Measurements from ENCODE around the gene SORBS2.

SORBS2 gene

DNA sequence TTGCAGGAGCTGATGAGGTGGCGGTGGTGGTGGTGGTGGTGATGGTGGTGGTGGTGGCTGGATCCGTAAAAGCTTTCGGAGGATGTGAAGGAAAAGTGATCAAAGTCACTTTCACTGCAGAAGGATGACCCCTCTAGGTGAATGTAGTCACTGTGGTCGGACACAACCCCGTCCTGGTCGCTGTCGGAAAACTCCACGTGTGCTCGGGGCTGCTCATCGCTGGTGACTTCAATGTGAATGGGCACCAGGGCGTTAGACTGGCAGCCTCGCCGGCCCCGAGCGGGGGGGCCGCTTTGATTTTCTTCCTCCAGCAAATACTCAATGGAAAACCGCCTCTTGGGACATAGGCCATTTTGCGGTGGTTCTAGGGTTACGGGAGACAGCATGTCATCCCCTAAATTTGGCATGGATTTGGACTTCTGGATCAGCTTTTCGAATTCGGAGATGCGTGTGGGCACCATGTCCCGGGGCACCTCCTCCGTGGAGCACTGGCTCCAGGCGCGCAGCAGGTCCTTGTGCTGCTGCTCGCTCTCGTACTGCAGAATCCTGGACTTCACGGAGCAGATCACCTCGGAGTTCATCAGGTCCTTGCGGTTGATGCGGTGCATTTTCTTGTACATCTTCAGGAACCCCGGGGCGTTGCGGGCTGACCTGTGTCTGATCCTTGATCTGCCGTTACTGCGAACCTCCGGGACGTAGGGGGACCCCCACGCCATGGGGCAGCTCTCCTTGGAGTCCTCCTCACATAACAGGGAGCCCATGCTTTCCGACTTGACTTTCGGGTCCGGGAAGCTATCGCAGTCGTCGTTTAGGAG, 188.3 kb downstream of the SORBS2 start:
- H3K27ac ChIP-seq (ENCODE audit: low read length): no peak overlapping the region
- H3K9me3 ChIP-seq (ENCODE audit: control insufficient read depth in 1 of 2, low read length in 2 of 2): no peaks in the 10 kb centered on the region
- H3K4me1 ChIP-seq (ENCODE audit: control insufficient read depth in 1 of 2, insufficient read depth in 2 of 2, low read length in 2 of 2): no peaks in the 10 kb centered on the region
- no peak overlapping the region for H3K4me3 ChIP-seq (ENCODE audit: low read depth in 1 of 2, low read length in 2 of 2)
- no peaks in the 10 kb centered on the region for H3K27me3 ChIP-seq (ENCODE audit: low read depth, low read length)
- H3K36me3 ChIP-seq (ENCODE audit: control insufficient read depth in 1 of 2, insufficient read depth in 2 of 2, low read length in 2 of 2): peaks cover 0 to 32% of the 10 kb centered on the region in 2 donors

DNA sequence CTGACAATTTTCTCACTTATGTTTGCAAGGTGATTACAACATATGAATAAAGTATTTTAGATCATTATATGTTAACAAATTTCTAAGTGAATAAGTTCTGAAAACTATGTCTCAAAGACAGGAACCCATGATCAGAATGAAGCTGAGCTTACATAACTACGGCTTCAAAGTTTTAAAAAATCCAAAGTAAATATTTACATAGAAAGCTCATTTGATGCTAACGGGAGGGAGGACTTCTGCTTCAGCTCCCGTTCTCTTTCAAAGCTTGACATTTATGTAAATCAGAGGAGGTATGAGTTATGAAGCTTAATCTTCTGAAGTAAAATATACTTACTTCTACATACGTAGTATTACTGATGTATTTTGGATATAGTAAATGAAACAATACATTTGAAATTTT, 203.8 kb downstream of the SORBS2 start:
- H3K27me3 ChIP-seq (ENCODE audit: low read depth, low read length): no peaks in the 10 kb centered on the region
- H3K9me3 ChIP-seq (ENCODE audit: control insufficient read depth in 1 of 2, low read length in 2 of 2): no peaks in the 10 kb centered on the region
- no peak overlapping the region for H3K4me3 ChIP-seq (ENCODE audit: low read depth in 1 of 2, low read length in 2 of 2)
- H3K36me3 ChIP-seq (ENCODE audit: control insufficient read depth in 1 of 2, insufficient read depth in 2 of 2, low read length in 2 of 2): peaks cover 0 to 8% of the 10 kb centered on the region in 2 donors
- no peak overlapping the region for H3K27ac ChIP-seq (ENCODE audit: low read length)
- peaks cover 0 to 9% of the 10 kb centered on the region in 2 donors for H3K4me1 ChIP-seq (ENCODE audit: control insufficient read depth in 1 of 2, insufficient read depth in 2 of 2, low read length in 2 of 2)

DNA sequence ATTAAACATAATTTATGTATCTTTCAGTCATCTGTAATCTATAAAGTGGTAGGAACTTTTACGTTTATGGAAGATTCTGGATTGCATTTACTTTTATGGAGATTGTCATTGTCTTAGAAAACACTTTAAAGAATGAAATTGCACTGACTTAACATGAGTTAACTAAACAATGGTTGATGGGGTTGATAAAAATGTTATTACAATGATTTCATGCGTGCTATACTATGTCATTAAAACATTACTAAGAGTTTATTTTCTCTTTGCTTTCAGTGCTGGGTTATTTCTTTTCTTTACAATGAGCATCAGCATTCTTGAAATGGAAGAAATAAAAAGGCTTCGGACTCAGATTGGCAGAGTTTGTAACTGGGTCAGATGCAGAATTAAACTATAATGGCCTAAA, 209.6 kb downstream of the SORBS2 start:
- H3K4me3 ChIP-seq (ENCODE audit: low read depth in 1 of 2, low read length in 2 of 2): no peak overlapping the region
- peaks cover 0 to 4% of the 10 kb centered on the region in 2 donors for H3K36me3 ChIP-seq (ENCODE audit: control insufficient read depth in 1 of 2, insufficient read depth in 2 of 2, low read length in 2 of 2)
- no peaks in the 10 kb centered on the region for H3K9me3 ChIP-seq (ENCODE audit: control insufficient read depth in 1 of 2, low read length in 2 of 2)
- H3K27me3 ChIP-seq (ENCODE audit: low read depth, low read length): no peaks in the 10 kb centered on the region
- H3K27ac ChIP-seq (ENCODE audit: low read length): no peak overlapping the region
- H3K4me1 ChIP-seq (ENCODE audit: control insufficient read depth in 1 of 2, insufficient read depth in 2 of 2, low read length in 2 of 2): peaks cover 0 to 30% of the 10 kb centered on the region in 2 donors

DNA sequence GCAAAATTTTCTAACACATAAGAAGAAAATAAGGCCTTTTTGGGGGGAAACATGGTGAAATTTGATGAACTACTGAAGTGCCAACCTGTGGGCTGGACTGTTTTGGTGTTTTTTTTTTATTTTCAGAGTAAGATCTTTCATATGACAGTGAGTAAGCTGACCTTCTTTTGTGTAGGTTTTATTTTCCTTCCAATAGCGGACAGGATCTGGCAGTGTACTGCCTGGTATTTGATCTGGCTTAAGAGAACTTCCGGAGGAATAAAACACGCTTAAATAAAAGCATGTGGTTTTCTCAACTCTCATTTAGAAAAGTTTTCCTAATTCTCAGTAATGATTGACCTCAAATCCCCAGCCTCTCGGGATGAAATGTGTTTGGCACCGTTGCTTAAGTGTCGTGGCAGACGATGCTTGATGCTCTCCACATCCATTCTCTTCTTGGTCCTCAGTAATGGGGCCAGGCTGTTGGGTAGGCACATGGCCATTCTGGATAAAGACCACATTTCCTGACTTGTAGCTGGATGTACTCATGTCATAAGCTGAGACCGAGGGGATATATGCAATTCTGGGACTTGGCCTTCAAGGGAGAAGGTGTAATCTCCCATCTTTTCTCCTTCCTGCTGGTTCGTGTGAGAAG, 211.1 kb downstream of the SORBS2 start:
- peaks cover 0 to 31% of the 10 kb centered on the region in 2 donors for H3K4me1 ChIP-seq (ENCODE audit: control insufficient read depth in 1 of 2, insufficient read depth in 2 of 2, low read length in 2 of 2)
- no peaks in the 10 kb centered on the region for H3K36me3 ChIP-seq (ENCODE audit: control insufficient read depth in 1 of 2, insufficient read depth in 2 of 2, low read length in 2 of 2)
- no peak overlapping the region for H3K27ac ChIP-seq (ENCODE audit: low read length)
- H3K27me3 ChIP-seq (ENCODE audit: low read depth, low read length): no peaks in the 10 kb centered on the region
- H3K4me3 ChIP-seq (ENCODE audit: low read depth in 1 of 2, low read length in 2 of 2): no peak overlapping the region
- no peaks in the 10 kb centered on the region for H3K9me3 ChIP-seq (ENCODE audit: control insufficient read depth in 1 of 2, low read length in 2 of 2)

DNA sequence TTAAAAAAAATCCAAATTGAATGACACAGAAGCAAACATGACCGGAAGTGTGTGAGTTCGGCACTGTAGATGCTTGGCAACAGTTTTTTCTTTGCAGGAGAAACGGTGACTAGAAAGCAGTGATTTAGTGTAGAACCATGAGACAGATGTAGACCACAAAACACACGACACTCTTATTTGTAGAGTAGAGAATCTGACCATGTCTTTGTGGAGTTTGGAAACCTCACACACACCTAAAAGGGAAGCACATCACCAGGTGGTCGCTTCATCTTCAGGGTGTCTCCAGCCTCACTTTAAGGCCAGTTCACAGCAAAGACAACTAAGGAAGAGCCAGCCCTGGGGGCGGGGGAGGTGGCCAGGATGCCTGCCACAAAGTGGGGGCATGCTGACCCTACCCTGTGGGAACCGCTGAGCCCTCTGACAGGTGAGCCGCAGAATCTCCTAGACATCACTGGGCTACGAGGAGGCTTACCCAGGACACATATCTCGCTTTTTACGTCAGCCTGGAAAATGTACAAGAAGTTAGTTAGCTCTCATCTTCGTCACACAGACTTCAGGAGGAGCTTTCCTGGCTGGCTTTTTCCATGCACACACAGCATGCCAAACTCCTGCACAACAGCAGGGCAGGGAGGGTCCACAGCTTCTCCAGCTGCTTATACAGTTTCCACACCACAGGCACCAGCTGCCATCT, 212.3 kb downstream of the SORBS2 start:
- Histone ChIP-seq H3K27me3 (ENCODE audit: low read depth, low read length) (no peaks in the 10 kb centered on the region), H3K4me1 (ENCODE audit: control insufficient read depth in 1 of 2, insufficient read depth in 2 of 2, low read length in 2 of 2) (peaks cover 0 to 31% of the 10 kb centered on the region in 2 donors), H3K27ac (ENCODE audit: low read length) (no peak overlapping the region), H3K36me3 (ENCODE audit: control insufficient read depth in 1 of 2, insufficient read depth in 2 of 2, low read length in 2 of 2) (no peaks in the 10 kb centered on the region), H3K9me3 (ENCODE audit: control insufficient read depth in 1 of 2, low read length in 2 of 2) (no peaks in the 10 kb centered on the region), H3K4me3 (ENCODE audit: low read depth in 1 of 2, low read length in 2 of 2) (no peak overlapping the region)

DNA sequence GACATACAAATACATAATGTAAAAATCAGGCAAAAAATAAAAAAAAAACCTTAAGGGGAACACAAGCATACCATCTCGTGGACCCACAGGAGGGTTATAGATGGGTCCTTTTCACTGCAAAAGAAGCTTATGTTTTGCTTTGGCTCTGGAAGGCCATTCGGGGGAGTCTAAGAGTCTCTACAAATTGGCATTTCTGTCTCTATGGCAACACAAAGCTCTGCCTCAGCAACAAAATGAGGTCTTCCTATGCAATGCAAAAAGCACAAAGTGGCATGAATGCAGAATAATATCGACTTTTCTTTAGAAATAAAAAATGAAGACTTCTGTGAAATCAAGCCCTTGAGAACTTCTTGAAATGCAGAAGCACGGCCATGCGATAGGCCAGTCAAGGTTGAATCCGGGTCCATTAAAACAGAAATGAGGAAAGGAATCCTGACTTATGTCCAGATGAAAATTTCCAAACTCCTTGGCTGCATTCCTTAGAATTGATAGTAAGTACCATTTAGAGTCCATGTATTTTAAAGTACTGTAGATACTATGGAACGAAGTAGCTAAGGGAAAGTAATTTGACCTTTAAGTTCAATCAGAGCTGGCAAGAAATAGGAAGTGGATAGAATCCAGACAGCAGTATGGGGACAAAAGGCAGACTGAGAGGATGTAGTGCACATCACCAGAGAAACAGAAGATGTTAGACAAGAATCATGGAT, 213.0 kb downstream of the SORBS2 start:
- Histone ChIP-seq H3K27me3 (ENCODE audit: low read depth, low read length) (no peaks in the 10 kb centered on the region), H3K4me3 (ENCODE audit: low read depth in 1 of 2, low read length in 2 of 2) (no peak overlapping the region), H3K4me1 (ENCODE audit: control insufficient read depth in 1 of 2, insufficient read depth in 2 of 2, low read length in 2 of 2) (peaks cover 0 to 31% of the 10 kb centered on the region in 2 donors), H3K27ac (ENCODE audit: low read length) (no peak overlapping the region), H3K36me3 (ENCODE audit: control insufficient read depth in 1 of 2, insufficient read depth in 2 of 2, low read length in 2 of 2) (no peaks in the 10 kb centered on the region), H3K9me3 (ENCODE audit: control insufficient read depth in 1 of 2, low read length in 2 of 2) (no peaks in the 10 kb centered on the region)

DNA sequence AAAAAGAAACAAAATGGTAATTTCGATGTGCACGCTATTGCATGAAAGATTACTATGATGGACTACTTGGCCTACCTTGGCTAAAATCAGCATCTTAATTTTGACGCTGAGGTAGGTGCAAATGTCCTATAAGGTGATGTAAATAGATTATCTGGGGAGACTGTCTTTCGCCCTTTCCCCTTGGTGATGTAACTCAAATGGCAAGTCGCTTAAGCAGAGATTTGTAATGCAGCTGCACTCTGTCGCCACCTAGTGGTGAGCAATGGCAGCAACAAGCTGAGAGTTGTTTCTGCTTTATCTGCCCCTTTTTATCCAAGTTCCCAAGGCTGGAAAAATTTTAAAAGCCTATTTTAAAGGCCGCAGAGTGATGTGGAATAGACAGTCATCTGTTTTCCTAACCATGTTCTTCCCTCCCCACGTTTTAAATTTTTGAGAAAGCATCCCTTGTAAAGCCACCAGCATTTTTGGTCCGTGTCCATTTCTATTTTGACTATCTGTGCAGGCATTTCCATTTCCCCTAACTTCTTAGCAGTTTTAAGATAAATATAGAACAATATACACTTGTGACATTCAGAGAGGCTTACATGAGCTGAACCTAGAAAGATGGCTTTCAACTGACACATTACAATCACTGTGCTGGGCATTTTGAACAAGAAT, 214.3 kb downstream of the SORBS2 start:
- Histone ChIP-seq H3K4me3 (ENCODE audit: low read depth in 1 of 2, low read length in 2 of 2) (no peak overlapping the region), H3K36me3 (ENCODE audit: control insufficient read depth in 1 of 2, insufficient read depth in 2 of 2, low read length in 2 of 2) (no peaks in the 10 kb centered on the region), H3K9me3 (ENCODE audit: control insufficient read depth in 1 of 2, low read length in 2 of 2) (no peaks in the 10 kb centered on the region), H3K27ac (ENCODE audit: low read length) (no peak overlapping the region), H3K4me1 (ENCODE audit: control insufficient read depth in 1 of 2, insufficient read depth in 2 of 2, low read length in 2 of 2) (peaks cover 0 to 31% of the 10 kb centered on the region in 2 donors), H3K27me3 (ENCODE audit: low read depth, low read length) (no peaks in the 10 kb centered on the region)

DNA sequence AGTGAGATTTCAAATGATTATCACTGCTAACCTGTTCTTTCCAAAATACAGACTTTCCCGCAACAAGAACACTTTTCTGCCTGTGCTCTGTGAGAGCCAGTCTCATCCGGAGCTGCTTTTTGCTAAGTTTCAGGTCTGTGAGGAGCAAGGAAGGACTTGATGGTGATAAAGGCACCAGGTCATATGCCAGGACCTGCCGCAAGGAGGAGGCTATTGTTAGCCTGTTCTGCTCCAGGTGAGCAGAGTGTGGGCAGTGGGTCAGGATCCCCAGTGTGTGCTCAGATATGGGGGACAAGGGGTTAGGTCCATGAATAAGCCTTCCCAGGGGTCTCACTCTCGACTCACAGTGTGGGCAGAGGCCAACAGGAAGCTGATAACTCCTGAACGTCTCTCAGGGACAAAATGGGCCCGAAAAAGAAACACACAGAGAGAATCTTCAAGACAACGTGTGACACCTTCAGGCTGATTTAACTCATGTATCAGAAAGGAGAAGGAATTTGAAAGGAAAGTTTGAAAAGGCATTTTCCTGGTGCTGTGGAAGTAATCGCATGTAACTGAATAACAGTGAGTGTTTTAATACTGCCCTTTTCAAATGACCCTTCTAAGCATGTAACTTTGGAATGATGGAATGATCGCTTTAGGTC, 219.0 kb downstream of the SORBS2 start:
- Histone ChIP-seq H3K36me3 (ENCODE audit: control insufficient read depth in 1 of 2, insufficient read depth in 2 of 2, low read length in 2 of 2) (no peaks in the 10 kb centered on the region), H3K27me3 (ENCODE audit: low read depth, low read length) (no peaks in the 10 kb centered on the region), H3K9me3 (ENCODE audit: control insufficient read depth in 1 of 2, low read length in 2 of 2) (no peaks in the 10 kb centered on the region), H3K27ac (ENCODE audit: low read length) (peak overlapping the region; percentile 19), H3K4me1 (ENCODE audit: control insufficient read depth in 1 of 2, insufficient read depth in 2 of 2, low read length in 2 of 2) (peaks cover 0 to 15% of the 10 kb centered on the region in 2 donors), H3K4me3 (ENCODE audit: low read depth in 1 of 2, low read length in 2 of 2) (no peak overlapping the region)

DNA sequence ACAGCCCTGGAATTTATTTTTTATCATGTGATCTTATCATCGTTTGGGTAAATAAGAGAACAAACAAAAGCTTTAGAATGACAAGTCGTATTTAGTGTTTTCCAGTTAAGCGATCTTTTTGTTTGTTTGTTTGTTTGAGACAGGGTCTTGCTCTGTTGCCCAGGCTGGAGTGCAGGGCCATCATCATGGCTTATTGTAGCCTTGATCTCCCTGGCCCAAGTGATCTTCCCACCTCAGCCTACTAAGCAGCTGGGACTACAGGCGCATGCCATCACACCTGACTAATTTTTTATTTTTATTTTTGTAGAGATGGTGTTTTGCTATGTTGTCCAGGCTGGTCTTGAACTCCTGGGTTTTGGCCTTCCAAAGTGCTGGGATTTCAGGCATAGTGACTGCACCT, 219.6 kb downstream of the SORBS2 start:
- H3K4me1 ChIP-seq (ENCODE audit: control insufficient read depth in 1 of 2, insufficient read depth in 2 of 2, low read length in 2 of 2): peaks cover 0 to 9% of the 10 kb centered on the region in 2 donors
- no peak overlapping the region for H3K4me3 ChIP-seq (ENCODE audit: low read depth in 1 of 2, low read length in 2 of 2)
- H3K27me3 ChIP-seq (ENCODE audit: low read depth, low read length): no peaks in the 10 kb centered on the region
- H3K27ac ChIP-seq (ENCODE audit: low read length): no peak overlapping the region
- H3K9me3 ChIP-seq (ENCODE audit: control insufficient read depth in 1 of 2, low read length in 2 of 2): no peaks in the 10 kb centered on the region
- no peaks in the 10 kb centered on the region for H3K36me3 ChIP-seq (ENCODE audit: control insufficient read depth in 1 of 2, insufficient read depth in 2 of 2, low read length in 2 of 2)

DNA sequence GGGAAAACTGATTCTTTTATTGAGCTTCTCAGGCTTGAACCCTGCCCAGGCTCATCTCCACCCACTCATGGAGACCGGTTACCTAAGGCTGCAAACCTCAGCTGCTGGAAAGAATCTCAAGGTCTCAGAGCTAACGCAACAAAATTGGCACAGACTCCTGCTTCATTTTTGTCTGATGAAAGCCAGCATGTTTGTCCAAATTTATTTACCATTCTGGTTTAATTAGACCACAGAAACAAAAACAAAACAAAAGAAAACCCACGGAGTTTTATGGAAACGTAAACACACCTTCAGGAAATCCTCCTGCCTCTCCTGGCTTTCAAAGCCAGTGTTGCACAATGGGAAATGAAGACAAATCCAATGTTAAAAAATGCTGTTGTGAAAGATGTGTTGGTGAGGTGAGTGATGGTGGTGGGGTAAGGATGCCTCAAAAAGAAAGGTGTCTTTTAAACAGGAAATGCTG, 220.3 kb downstream of the SORBS2 start:
- Histone ChIP-seq H3K4me3 (ENCODE audit: low read depth in 1 of 2, low read length in 2 of 2) (no peak overlapping the region), H3K36me3 (ENCODE audit: control insufficient read depth in 1 of 2, insufficient read depth in 2 of 2, low read length in 2 of 2) (no peaks in the 10 kb centered on the region), H3K27ac (ENCODE audit: low read length) (no peak overlapping the region), H3K27me3 (ENCODE audit: low read depth, low read length) (no peaks in the 10 kb centered on the region), H3K9me3 (ENCODE audit: control insufficient read depth in 1 of 2, low read length in 2 of 2) (no peaks in the 10 kb centered on the region), H3K4me1 (ENCODE audit: control insufficient read depth in 1 of 2, insufficient read depth in 2 of 2, low read length in 2 of 2) (peaks cover 0 to 8% of the 10 kb centered on the region in 2 donors)

All from muscle layer of duodenum (tissue), 2 donors.